ENCODE results near the gene ENO2. TPM values are rescaled to one million over a fixed set of nuclear protein-coding genes. Genes with fewer than 3 reads are reported as not detected.
A peak's percentile ranks its signal among the peaks of the same experiment; 100 is the strongest.

The ENO2 gene
- total RNA-seq, 2 experiments from 2014 or later: 315 to 330 TPM

GRCh38 chr12:6909421-6910145, 4.8 kb upstream of the ENO2 start:
- ChIA-PET POLR2A (interaction anchor here (0.7 to 1.7 kb wide), 9 partner anchors 10 to 48 kb away, joined by 3 to 11 read pairs (median 4); partner anchors contain the start of genes C12orf57, RNU7-1, SPSB2 and TPI1), CTCF (interaction anchor here (0.6 to 1.4 kb wide), 4 partner anchors 16 to 39 kb away, joined by 3 to 4 read pairs (median 3); partner anchors contain the start of gene SPSB2)
- Mint-ChIP-seq H3K4me3 (no peak overlapping the region), H3K4me1 (ENCODE audit: low read depth) (peaks cover 12% of the 10 kb centered on the region), H3K27ac (no peak overlapping the region), H3K27me3 (no peaks in the 10 kb centered on the region), H3K9me3 (no peaks in the 10 kb centered on the region), H3K36me3 (ENCODE audit: low read depth) (peaks cover under 1% of the 10 kb centered on the region)
- intact Hi-C loops (cut with micrococcal nuclease): no loop called here
- no peak for ATAC-seq
- TF ChIP-seq, protein P1, sequence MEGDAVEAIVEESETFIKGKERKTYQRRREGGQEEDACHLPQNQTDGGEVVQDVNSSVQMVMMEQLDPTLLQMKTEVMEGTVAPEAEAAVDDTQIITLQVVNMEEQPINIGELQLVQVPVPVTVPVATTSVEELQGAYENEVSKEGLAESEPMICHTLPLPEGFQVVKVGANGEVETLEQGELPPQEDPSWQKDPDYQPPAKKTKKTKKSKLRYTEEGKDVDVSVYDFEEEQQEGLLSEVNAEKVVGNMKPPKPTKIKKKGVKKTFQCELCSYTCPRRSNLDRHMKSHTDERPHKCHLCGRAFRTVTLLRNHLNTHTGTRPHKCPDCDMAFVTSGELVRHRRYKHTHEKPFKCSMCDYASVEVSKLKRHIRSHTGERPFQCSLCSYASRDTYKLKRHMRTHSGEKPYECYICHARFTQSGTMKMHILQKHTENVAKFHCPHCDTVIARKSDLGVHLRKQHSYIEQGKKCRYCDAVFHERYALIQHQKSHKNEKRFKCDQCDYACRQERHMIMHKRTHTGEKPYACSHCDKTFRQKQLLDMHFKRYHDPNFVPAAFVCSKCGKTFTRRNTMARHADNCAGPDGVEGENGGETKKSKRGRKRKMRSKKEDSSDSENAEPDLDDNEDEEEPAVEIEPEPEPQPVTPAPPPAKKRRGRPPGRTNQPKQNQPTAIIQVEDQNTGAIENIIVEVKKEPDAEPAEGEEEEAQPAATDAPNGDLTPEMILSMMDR (IDR thresholded peaks at IDR 0.05): no peak
- no peak for DNase-seq

GRCh38 chr12:6912164-6912935, 2.0 kb upstream of the ENO2 start:
- CTCF ChIA-PET: interaction anchor here (0.9 to 5.8 kb wide), 8 partner anchors 8 to 40 kb away, joined by 3 to 31 read pairs (median 6); partner anchors contain the start of genes LRRC23 and SPSB2
- DNase-seq (no peak), ATAC-seq (no peak)
- Mint-ChIP-seq H3K27me3 (no peaks in the 10 kb centered on the region), H3K4me1 (ENCODE audit: low read depth) (peaks cover 30% of the 10 kb centered on the region), H3K27ac (peak overlapping the region; percentile 71), H3K36me3 (ENCODE audit: low read depth) (peaks cover 28% of the 10 kb centered on the region), H3K4me3 (peak overlapping the region; percentile 95), H3K9me3 (no peaks in the 10 kb centered on the region)
- intact Hi-C loops (cut with micrococcal nuclease): no loop called here
- TF ChIP-seq, protein P1 (IDR thresholded peaks at IDR 0.05): no peak
- POLR2A ChIA-PET: interaction anchor here (1.0 to 8.2 kb wide), 7 partner anchors 11 to 41 kb away, joined by 3 to 62 read pairs (median 6); partner anchors contain the start of genes C12orf57 and RNU7-1

DNA sequence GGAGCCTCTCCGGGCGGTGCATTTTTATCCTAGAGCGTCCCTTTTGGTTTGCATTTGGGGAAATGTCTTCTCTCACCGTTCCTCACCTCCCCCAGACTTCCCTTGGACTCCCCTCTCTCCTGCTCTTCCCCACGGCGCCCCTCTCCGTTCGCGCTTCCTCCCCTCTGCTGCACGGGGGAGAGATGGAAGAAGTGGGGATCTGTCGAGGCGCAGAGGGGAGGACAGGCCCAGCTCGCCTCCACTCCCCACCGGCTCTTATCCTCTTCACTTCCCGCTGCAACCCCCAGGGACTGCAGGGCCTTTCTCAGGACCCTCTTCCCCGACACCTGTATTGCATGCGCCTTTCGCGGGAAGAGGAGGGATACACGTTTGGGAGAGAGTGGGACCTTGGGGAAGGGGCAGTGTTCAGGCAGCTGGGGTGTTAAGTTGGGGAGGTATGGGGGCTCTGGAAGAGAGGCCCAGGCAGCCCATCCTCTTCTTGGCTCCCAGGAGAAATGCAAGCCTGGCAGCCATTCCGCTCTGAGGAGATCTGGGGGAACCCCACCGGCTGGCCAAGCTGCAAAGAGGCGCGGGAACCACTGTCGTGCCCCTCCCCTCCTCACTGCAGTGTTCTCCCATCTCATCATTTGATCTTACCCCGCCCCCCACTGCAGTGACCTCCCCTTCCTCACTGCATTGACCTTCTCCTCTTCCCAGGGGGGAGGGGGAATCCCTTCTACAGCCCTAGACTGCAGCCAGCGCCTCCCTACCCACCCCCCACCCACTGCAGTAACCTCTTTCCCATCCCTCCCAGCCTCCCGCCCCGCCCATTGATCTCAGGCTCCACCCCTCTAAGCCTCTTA, 788 bp downstream of the ENO2 start:
- peak; percentile 38 for DNase-seq
- Mint-ChIP-seq H3K27ac (peak overlapping the region; percentile 88), H3K4me3 (peak overlapping the region; percentile 95), H3K4me1 (ENCODE audit: low read depth) (peaks cover 43% of the 10 kb centered on the region), H3K36me3 (ENCODE audit: low read depth) (peaks cover 48% of the 10 kb centered on the region), H3K27me3 (no peaks in the 10 kb centered on the region), H3K9me3 (no peaks in the 10 kb centered on the region)
- TF ChIP-seq, protein P1 (IDR thresholded peaks at IDR 0.05): no peak
- ATAC-seq: no peak
- intact Hi-C loops (cut with micrococcal nuclease): no loop called here
- ChIA-PET POLR2A (interaction anchor here (0.6 to 8.2 kb wide), 10 partner anchors 9 to 128 kb away, joined by 3 to 62 read pairs (median 3); partner anchors contain the start of genes C12orf57, LPCAT3 and RNU7-1), CTCF (interaction anchor here (1.0 to 5.8 kb wide), 6 partner anchors 9 to 29 kb away, joined by 3 to 31 read pairs (median 4); partner anchors contain the start of genes C12orf57 and RNU7-1)

DNA sequence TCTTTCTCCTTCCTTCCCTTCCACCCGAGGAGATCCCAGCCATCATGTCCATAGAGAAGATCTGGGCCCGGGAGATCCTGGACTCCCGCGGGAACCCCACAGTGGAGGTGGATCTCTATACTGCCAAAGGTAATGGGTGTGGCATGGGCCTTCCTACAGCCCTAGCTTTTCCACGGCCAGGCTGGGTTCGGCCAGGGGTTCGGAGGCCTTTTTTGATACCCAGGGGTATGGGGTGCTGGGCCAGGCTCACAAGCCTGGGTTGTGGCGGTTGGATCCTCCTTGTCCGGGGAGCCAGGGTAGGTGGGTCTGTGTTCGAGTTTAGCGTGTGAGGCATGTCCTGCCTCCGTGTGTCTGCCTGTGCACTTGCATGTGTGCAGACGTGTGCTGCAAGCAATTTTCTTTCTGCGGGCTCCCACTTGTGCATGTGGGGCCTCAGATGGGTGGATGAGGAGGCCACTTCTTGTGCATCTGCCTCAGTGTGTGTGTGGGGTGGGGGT, 1.5 kb downstream of the ENO2 start:
- peak overlapping the region; percentile 95 for H3K4me3 Mint-ChIP-seq
- no peaks in the 10 kb centered on the region for H3K27me3 Mint-ChIP-seq
- ATAC-seq (no peak), DNase-seq (no peak)
- POLR2A ChIA-PET: interaction anchor here (0.6 to 8.2 kb wide), 8 partner anchors 8 to 128 kb away, joined by 3 to 62 read pairs (median 4); partner anchors contain the start of genes C12orf57 and RNU7-1
- H3K4me1 Mint-ChIP-seq (ENCODE audit: low read depth): peaks cover 43% of the 10 kb centered on the region
- TF ChIP-seq, protein P1 (IDR thresholded peaks at IDR 0.05): no peak
- peak overlapping the region; percentile 46 for H3K27ac Mint-ChIP-seq
- CTCF ChIA-PET: interaction anchor here (1.0 to 5.8 kb wide), 3 partner anchors 22 to 29 kb away, joined by 3 to 27 read pairs (median 4); no protein-coding TSS in a partner anchor
- intact Hi-C loops (cut with micrococcal nuclease): no loop called here
- H3K9me3 Mint-ChIP-seq: no peaks in the 10 kb centered on the region
- peaks cover 48% of the 10 kb centered on the region for H3K36me3 Mint-ChIP-seq (ENCODE audit: low read depth)
